Activated naive CD4-positive, alpha-beta T cell treated with anti-CD3 and anti-CD28 coated beads, Interleukin-2, amount 50 U/mL, for 72 hours (primary cell): ENCODE results near the gene MT1E. TPM values are rescaled to one million over a fixed set of nuclear protein-coding genes. Genes with fewer than 3 reads are reported as not detected.

ENCODE experiments used
- ATAC-seq, 2 donors: fragments of 150-1000 bp; cut with Tn5 transposase; 2 replicates each; pipeline ENCODE4 v1.10.0; 2021; ENCODE audit warnings: mild to moderate bottlenecking in 2 of 2, moderate library complexity in 2 of 2
- DNase-seq, 2 donors: peaks; one replicate each; pipeline ENCODE4 v3.0.0; 2021 to 2022; ENCODE audit warnings: low spot score in 2 of 2
- H3K27ac Mint-ChIP-seq, 2 donors: one replicate each; pipeline ENCODE4 v1.8.0; 2022; ENCODE audit warnings: mild to moderate bottlenecking in 2 of 2, mixed read lengths in 2 of 2
- H3K36me3 Mint-ChIP-seq, 2 donors: one replicate each; pipeline ENCODE4 v1.8.0; 2022; ENCODE audit warnings: mixed read lengths in 2 of 2
- H3K9me3 Mint-ChIP-seq, 2 donors: one replicate each; pipeline ENCODE4 v1.8.0; 2022; ENCODE audit warnings: mixed read lengths in 2 of 2
- total RNA-seq, 2 donors: library from RNA; stranded (reverse); gene quantifications; one replicate each; pipeline ENCODE4 v1.2.3, GENCODE V29; 2022

The MT1E gene
- total RNA-seq, 2 donors from 2014 or later = 1.6 to 8.7 TPM

- Mint-ChIP-seq H3K9me3 (no peaks in the 10 kb centered on the region), H3K27ac (no peak overlapping the region), H3K36me3 (peaks cover 0 to under 1% of the 10 kb centered on the region in 2 donors)
- DNase-seq = no peak
- ATAC-seq = no peak
Observed at GRCh38 chr16:56603589-56603988, 22.0 kb upstream of the MT1E start.

- H3K9me3 Mint-ChIP-seq = no peaks in the 10 kb centered on the region
- no peak for DNase-seq
- H3K36me3 Mint-ChIP-seq = peaks cover 6 to 10% of the 10 kb centered on the region in 2 donors
- no peak overlapping the region for H3K27ac Mint-ChIP-seq
- ATAC-seq = no peak
Observed at GRCh38 chr16:56604966-56605365, 20.6 kb upstream of the MT1E start.

GRCh38 chr16:56605475-56605874 is 20.1 kb upstream of the MT1E start:
- no peaks in the 10 kb centered on the region for H3K9me3 Mint-ChIP-seq
- DNase-seq (no peak), ATAC-seq (no peak)
- H3K27ac Mint-ChIP-seq = peak overlapping the region in 1 of 2 donors; percentile 94
- H3K36me3 Mint-ChIP-seq = peaks cover 6 to 10% of the 10 kb centered on the region in 2 donors

GRCh38 chr16:56606071-56606475 is 19.5 kb upstream of the MT1E start:
- no peak for ATAC-seq
- H3K9me3 Mint-ChIP-seq = no peaks in the 10 kb centered on the region
- peaks cover 6 to 10% of the 10 kb centered on the region in 2 donors for H3K36me3 Mint-ChIP-seq
- peak overlapping the region in 1 of 2 donors; percentile 94 for H3K27ac Mint-ChIP-seq
- DNase-seq = no peak

- no peak for DNase-seq
- ATAC-seq = no peak
- H3K36me3 Mint-ChIP-seq = peaks cover 6 to 10% of the 10 kb centered on the region in 2 donors
Observed at GRCh38 chr16:56606476-56607108, 19.0 kb upstream of the MT1E start.

GRCh38 chr16:56607109-56607618 is 18.4 kb upstream of the MT1E start:
- peaks cover 6 to 10% of the 10 kb centered on the region in 2 donors for H3K36me3 Mint-ChIP-seq
- no peaks in the 10 kb centered on the region for H3K9me3 Mint-ChIP-seq
- no peak for DNase-seq
- no peak for ATAC-seq
- peak overlapping the region; percentile 89 to 94 for H3K27ac Mint-ChIP-seq

More at GRCh38 chr16:56606476-56607108, 19.0 kb upstream of the MT1E start:
- Mint-ChIP-seq H3K27ac (peak overlapping the region; percentile 89 to 94), H3K9me3 (no peaks in the 10 kb centered on the region)

GRCh38 chr16:56607675-56608042 is 17.9 kb upstream of the MT1E start:
- DNase-seq (no peak), ATAC-seq (no peak)
- peak overlapping the region; percentile 90 to 94 for H3K27ac Mint-ChIP-seq
- no peaks in the 10 kb centered on the region for H3K9me3 Mint-ChIP-seq
- H3K36me3 Mint-ChIP-seq = peaks cover 6 to 10% of the 10 kb centered on the region in 2 donors

GRCh38 chr16:56608043-56608875 is 17.3 kb upstream of the MT1E start, which contains the start of gene MT2A:
Gene MT2A (plus strand): TSS chr16:56608584. CDS start chr16:56608656, 72 bp downstream.
- Mint-ChIP-seq H3K36me3 (peaks cover 6 to 10% of the 10 kb centered on the region in 2 donors), H3K9me3 (no peaks in the 10 kb centered on the region), H3K27ac (peak within 1 kb of the TSS; percentile 90 to 94)
- ATAC-seq (peak; percentile 74 to 86), DNase-seq (peak; percentile 86 to 91)

GRCh38 chr16:56608876-56609462 is 16.6 kb upstream of the MT1E start:
- DNase-seq (no peak), ATAC-seq (peak in 1 of 2 donors; percentile 7)
- H3K27ac Mint-ChIP-seq = peak overlapping the region; percentile 47 to 94
- peaks cover 0 to 3% of the 10 kb centered on the region in 2 donors for H3K9me3 Mint-ChIP-seq
- H3K36me3 Mint-ChIP-seq = peaks cover 6 to 10% of the 10 kb centered on the region in 2 donors

GRCh38 chr16:56609463-56609921 is 16.1 kb upstream of the MT1E start:
- ATAC-seq = peak; percentile 36 to 60
- peaks cover 6 to 14% of the 10 kb centered on the region in 2 donors for H3K36me3 Mint-ChIP-seq
- H3K9me3 Mint-ChIP-seq = peaks cover 0 to 7% of the 10 kb centered on the region in 2 donors
- H3K27ac Mint-ChIP-seq = peak overlapping the region; percentile 47 to 94
- peak in 1 of 2 donors; percentile 78 for DNase-seq

- H3K36me3 Mint-ChIP-seq = peaks cover 6 to 15% of the 10 kb centered on the region in 2 donors
- DNase-seq (peak; percentile 61 to 86), ATAC-seq (peak; percentile 34 to 58)
- H3K9me3 Mint-ChIP-seq = peaks cover 0 to 7% of the 10 kb centered on the region in 2 donors
- peak overlapping the region; percentile 47 to 94 for H3K27ac Mint-ChIP-seq
Observed at GRCh38 chr16:56610017-56610608, 15.5 kb upstream of the MT1E start.

- DNase-seq = no peak
- Mint-ChIP-seq H3K9me3 (peaks cover 0 to 7% of the 10 kb centered on the region in 2 donors), H3K36me3 (peaks cover 6 to 15% of the 10 kb centered on the region in 2 donors), H3K27ac (peak overlapping the region; percentile 47 to 94)
- ATAC-seq = peak in 1 of 2 donors; percentile 35
Observed at GRCh38 chr16:56610609-56611111, 14.9 kb upstream of the MT1E start.

- Mint-ChIP-seq H3K36me3 (peaks cover 6 to 15% of the 10 kb centered on the region in 2 donors), H3K27ac (peak overlapping the region; percentile 47 to 94), H3K9me3 (peaks cover 0 to 7% of the 10 kb centered on the region in 2 donors)
- DNase-seq (no peak), ATAC-seq (peak in 1 of 2 donors; percentile 0)
Observed at GRCh38 chr16:56611281-56611833, 14.2 kb upstream of the MT1E start.

GRCh38 chr16:56613706-56614105 is 11.9 kb upstream of the MT1E start:
- peaks cover 0 to 7% of the 10 kb centered on the region in 2 donors for H3K9me3 Mint-ChIP-seq
- H3K27ac Mint-ChIP-seq = peak overlapping the region; percentile 46 to 97
- H3K36me3 Mint-ChIP-seq = peaks cover 6 to 13% of the 10 kb centered on the region in 2 donors
- no peak for DNase-seq
- no peak for ATAC-seq

GRCh38 chr16:56614549-56614991 is 11.0 kb upstream of the MT1E start:
- H3K36me3 Mint-ChIP-seq = peaks cover 0 to 5% of the 10 kb centered on the region in 2 donors
- ATAC-seq = peak; percentile 81 to 90
- peaks cover 0 to 7% of the 10 kb centered on the region in 2 donors for H3K9me3 Mint-ChIP-seq
- no peak for DNase-seq
- peak overlapping the region; percentile 84 to 97 for H3K27ac Mint-ChIP-seq
